BE2C (cell line): ENCODE results near the gene HOXD10.
A peak's percentile ranks its signal among the peaks of the same experiment; 100 is the strongest.

Experiments
- DNase-seq: peaks from one replicate; pipeline ENCODE4 v3.0.0-alpha.2; 2020
- H3K27me3 ChIP-seq: fragments of 250-450 bp; sonication (Bioruptor Pico); 2 replicates; pipeline ENCODE4 v1.5.1; 2020; ENCODE audit warnings: mild to moderate bottlenecking
- H3K36me3 ChIP-seq: fragments of 250-450 bp; sonication (Bioruptor Pico); 2 replicates; pipeline ENCODE4 v1.5.1; 2020; ENCODE audit warnings: mild to moderate bottlenecking
- H3K4me1 ChIP-seq: fragments of 250-450 bp; sonication (Bioruptor Pico); 2 replicates; pipeline ENCODE4 v1.5.1; 2020
- H3K4me3 ChIP-seq: 2 replicates; pipeline ENCODE4 v1.5.1; 2011; ENCODE audit warnings: low read depth, low read length
- H3K9me3 ChIP-seq: fragments of 250-450 bp; sonication (Bioruptor Pico); 2 replicates; pipeline ENCODE4 v1.5.1; 2020
- CTCF ChIP-seq: IDR thresholded peaks from 2 replicates; pipeline ENCODE4 v1.5.1; 2012; ENCODE audit warnings: mild to moderate bottlenecking, low read depth, low read length

Gene HOXD10

GRCh38 chr2:176134035-176134434, 17.5 kb downstream of the HOXD10 start:
- Histone ChIP-seq H3K36me3 (no peaks in the 10 kb centered on the region), H3K9me3 (no peaks in the 10 kb centered on the region), H3K4me1 (peaks cover 7% of the 10 kb centered on the region; the same call in 1 of the 2 replicates), H3K4me3 (no peak overlapping the region), H3K27me3 (no peaks in the 10 kb centered on the region)
- DNase-seq: no peak
- no peak for TF ChIP-seq CTCF

- Histone ChIP-seq H3K36me3 (no peaks in the 10 kb centered on the region), H3K27me3 (no peaks in the 10 kb centered on the region), H3K9me3 (no peaks in the 10 kb centered on the region), H3K4me3 (peak overlapping the region; percentile 73; the same call in 1 of the 2 replicates), H3K4me1 (peaks cover 7% of the 10 kb centered on the region; the same call in 1 of the 2 replicates)
- TF ChIP-seq CTCF: no peak; the same call in 1 of the 2 replicates
- no peak for DNase-seq
Measured at GRCh38 chr2:176135035-176135440, 18.5 kb downstream of the HOXD10 start.

GRCh38 chr2:176136374-176137251, 20.0 kb downstream of the HOXD10 start:
- H3K4me1 ChIP-seq: peaks cover 7% of the 10 kb centered on the region; the same call in 1 of the 2 replicates
- H3K27me3 ChIP-seq: no peaks in the 10 kb centered on the region
- TF ChIP-seq CTCF: no peak
- peak; percentile 48 for DNase-seq
- H3K4me3 ChIP-seq: peak overlapping the region; percentile 73
- H3K36me3 ChIP-seq: no peaks in the 10 kb centered on the region
- H3K9me3 ChIP-seq: no peaks in the 10 kb centered on the region

- H3K4me3 ChIP-seq: peak overlapping the region; percentile 73
- peaks cover 7% of the 10 kb centered on the region; the same call in 1 of the 2 replicates for H3K4me1 ChIP-seq
- no peaks in the 10 kb centered on the region for H3K9me3 ChIP-seq
- no peaks in the 10 kb centered on the region for H3K36me3 ChIP-seq
- TF ChIP-seq CTCF: no peak
- no peak for DNase-seq
- no peaks in the 10 kb centered on the region for H3K27me3 ChIP-seq
Measured at GRCh38 chr2:176137252-176137580, 20.6 kb downstream of the HOXD10 start.

- peaks cover 7% of the 10 kb centered on the region; the same call in 1 of the 2 replicates for H3K4me1 ChIP-seq
- peak overlapping the region; percentile 73 for H3K4me3 ChIP-seq
- no peaks in the 10 kb centered on the region for H3K27me3 ChIP-seq
- no peaks in the 10 kb centered on the region for H3K9me3 ChIP-seq
- no peak for DNase-seq
- no peaks in the 10 kb centered on the region for H3K36me3 ChIP-seq
- TF ChIP-seq CTCF: no peak
Measured at GRCh38 chr2:176137906-176138305, 21.3 kb downstream of the HOXD10 start.

- H3K9me3 ChIP-seq: no peaks in the 10 kb centered on the region
- no peaks in the 10 kb centered on the region for H3K36me3 ChIP-seq
- H3K4me3 ChIP-seq: no peak overlapping the region
- no peak for DNase-seq
- peaks cover 7% of the 10 kb centered on the region; the same call in 1 of the 2 replicates for H3K4me1 ChIP-seq
- TF ChIP-seq CTCF: no peak
- H3K27me3 ChIP-seq: no peaks in the 10 kb centered on the region
Measured at GRCh38 chr2:176138526-176138922, 21.9 kb downstream of the HOXD10 start.
